LNCAP (cell line): Measurements from ENCODE around the gene CCDC57.

Experiments used
- CTCF ChIP-seq: fragments of 450-650 bp; IDR thresholded peaks from 2 replicates; pipeline ENCODE4 v1.5.1; 2017; ENCODE audit warnings: mild to moderate bottlenecking

Gene CCDC57

GRCh38 chr17:82232876-82233785, 20.5 kb upstream of the CCDC57 start:
- TF ChIP-seq CTCF: no peak

DNA sequence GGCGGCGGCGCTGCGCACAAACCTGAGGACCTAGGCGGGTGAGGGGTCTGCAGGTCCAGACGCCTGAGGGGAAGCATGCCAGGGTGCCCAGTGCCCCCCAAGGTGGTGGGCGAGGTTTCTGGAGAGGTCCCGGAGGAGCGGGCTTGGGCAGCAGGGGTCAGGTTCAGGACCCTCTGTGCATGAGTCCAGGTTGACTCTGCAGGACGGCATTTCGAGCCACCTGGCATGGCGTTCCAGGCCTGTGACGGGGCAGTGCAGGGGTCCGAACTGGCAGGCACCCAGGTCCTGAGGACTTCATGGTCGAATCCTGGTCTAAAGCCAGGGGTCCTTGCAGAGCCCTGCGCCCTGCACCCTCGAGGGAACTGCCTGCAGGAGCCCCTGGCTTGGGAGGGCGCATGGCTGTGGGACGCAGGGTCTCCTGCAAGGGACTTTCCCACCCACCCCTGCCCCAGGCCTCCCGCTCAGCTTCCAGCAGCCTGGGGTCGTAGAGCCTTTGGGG, 19.7 kb upstream of the CCDC57 start:
- no peak for TF ChIP-seq CTCF

GRCh38 chr17:82231562-82232321, 19.1 kb upstream of the CCDC57 start:
- TF ChIP-seq CTCF: no peak

DNA sequence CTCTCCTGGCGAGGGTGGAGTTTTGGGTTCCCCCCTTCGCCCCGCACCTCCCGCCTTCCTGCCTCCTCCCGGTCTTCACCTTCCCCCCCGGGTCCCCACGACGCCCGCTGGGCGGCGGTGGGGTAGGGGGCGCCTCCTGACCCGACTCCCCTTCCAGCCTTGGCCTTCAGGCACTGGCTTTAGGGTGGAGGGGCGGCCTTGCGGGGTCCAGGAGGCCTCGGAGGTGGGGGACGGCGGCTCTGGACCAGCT, 18.6 kb upstream of the CCDC57 start:
- TF ChIP-seq CTCF: no peak

GRCh38 chr17:82230609-82231311, 18.1 kb upstream of the CCDC57 start:
- no peak for TF ChIP-seq CTCF

DNA sequence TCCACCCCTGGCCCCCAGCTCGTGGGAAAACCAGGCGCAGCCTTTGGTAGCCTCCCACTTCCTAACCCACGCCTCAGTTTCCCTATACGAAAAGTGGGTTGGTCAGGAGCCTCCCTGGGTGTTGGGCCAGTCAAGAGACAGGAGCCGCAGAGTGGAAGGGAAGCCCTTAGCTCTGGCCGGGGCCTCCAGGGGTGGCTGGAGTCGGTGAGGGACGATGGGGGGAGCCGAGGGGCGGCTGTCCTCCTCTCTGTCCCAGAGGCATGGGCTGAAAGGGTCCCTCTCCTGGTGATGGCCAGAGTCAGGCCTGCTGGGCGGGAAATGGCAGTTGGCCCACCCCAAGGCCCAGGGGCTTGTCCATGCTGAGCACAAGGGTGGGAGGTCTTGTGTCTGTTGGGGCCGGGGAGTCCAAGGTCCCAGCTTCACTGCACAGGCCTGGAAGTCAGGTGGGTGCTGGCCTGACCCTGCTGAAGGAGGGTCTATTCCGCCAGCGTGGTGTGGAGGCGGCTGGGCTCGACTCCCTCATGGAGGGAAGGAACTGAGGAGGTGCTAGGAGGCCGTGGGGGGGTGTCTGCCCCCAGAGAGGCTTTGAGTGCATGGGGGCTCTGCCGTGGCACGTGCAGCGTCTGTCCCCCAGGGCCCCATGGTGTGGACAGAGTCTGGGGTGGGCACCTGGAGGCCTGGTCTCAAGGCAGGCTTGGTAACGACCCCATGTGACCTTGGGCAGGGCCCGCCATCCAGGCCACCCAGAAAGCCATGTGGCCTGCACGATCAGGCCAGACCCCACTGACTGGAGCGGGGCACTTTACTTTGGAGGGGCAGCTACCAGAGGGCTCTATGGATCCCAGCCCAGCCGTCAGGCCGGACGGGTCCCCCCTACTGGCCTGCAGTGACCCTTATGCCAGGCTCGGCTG, 17.3 kb upstream of the CCDC57 start:
- no peak for TF ChIP-seq CTCF
